HG02870 (cell line): ENCODE results near the gene TEX36.
"Not testable (repeated sequence)": the region's sequence is repeated elsewhere in the genome, so short reads cannot be mapped to it uniquely, and the experiment has no call there.

Source experiments
- ATAC-seq: cut with Tn5 transposase; IDR thresholded peaks from one replicate; pipeline ENCODE4 v1.9.1; 2021; ENCODE audit warnings: mild to moderate bottlenecking, moderate library complexity; ENCODE audit not compliant: unreplicated experiment

The TEX36 gene

GRCh38 chr10:125683063-125683462, at the start of gene TEX36:
TEX36 (minus strand) TSS chr10:125683163; CDS start chr10:125682989, 174 bp downstream.
- ATAC-seq: no peak

GRCh38 chr10:125727436-125727835, 44.5 kb upstream of the TEX36 start:
- no peak for ATAC-seq

- no peak for ATAC-seq
Observed at GRCh38 chr10:125726914-125727313, 44.0 kb upstream of the TEX36 start.

GRCh38 chr10:125722811-125723210, 39.8 kb upstream of the TEX36 start:
- ATAC-seq: no peak

- peak; percentile 27 for ATAC-seq
Observed at GRCh38 chr10:125721035-125721434, 38.1 kb upstream of the TEX36 start.

- ATAC-seq: no peak
Observed at GRCh38 chr10:125720002-125720382, 37.0 kb upstream of the TEX36 start.

GRCh38 chr10:125719173-125720001, 36.4 kb upstream of the TEX36 start, which contains the start of gene EDRF1:
EDRF1 (plus strand) TSS chr10:125719709; CDS start chr10:125719808, 99 bp downstream.
- ATAC-seq: peak; percentile 88

GRCh38 chr10:125714728-125715127, 31.8 kb upstream of the TEX36 start:
- ATAC-seq: not testable (repeated sequence)

GRCh38 chr10:125711110-125711750, 28.3 kb upstream of the TEX36 start:
- no peak for ATAC-seq

- no peak for ATAC-seq
Observed at GRCh38 chr10:125709553-125710474, 26.9 kb upstream of the TEX36 start.

- ATAC-seq: no peak
Observed at GRCh38 chr10:125708971-125709503, 26.1 kb upstream of the TEX36 start.

- ATAC-seq: no peak
Observed at GRCh38 chr10:125707541-125708468, 24.8 kb upstream of the TEX36 start.

- ATAC-seq: no peak
Observed at GRCh38 chr10:125700355-125700911, 17.5 kb upstream of the TEX36 start.

GRCh38 chr10:125699562-125700143, 16.7 kb upstream of the TEX36 start:
- no peak for ATAC-seq

- no peak for ATAC-seq
Observed at GRCh38 chr10:125698481-125698998, 15.6 kb upstream of the TEX36 start.

GRCh38 chr10:125696884-125697283, 13.9 kb upstream of the TEX36 start:
- not testable (repeated sequence) for ATAC-seq

GRCh38 chr10:125694883-125695282, 11.9 kb upstream of the TEX36 start:
- ATAC-seq: no peak

GRCh38 chr10:125693524-125693847, 10.5 kb upstream of the TEX36 start:
- no peak for ATAC-seq
